Fibroblast of lung (primary cell): Measurements from ENCODE around the gene LMO4.

Experiments
- CTCF ChIP-seq, 2 donors: IDR thresholded peaks in 1 of 2; conservative IDR thresholded peaks in 1 of 2; 1 replicate in 1 of 2; 2 replicates in 1 of 2; pipeline ENCODE4 v1.5.1; 2011 to 2012; ENCODE audit warnings: low read length in 2 of 2, control low read depth in 1 of 2, inconsistent platforms in 1 of 2, low read depth in 1 of 2, mild to moderate bottlenecking in 1 of 2
- EZH2 ChIP-seq: IDR thresholded peaks from 2 replicates; pipeline ENCODE4 v1.5.1; 2012; ENCODE audit warnings: low read length, control low read depth, mild to moderate bottlenecking; ENCODE audit errors: missing control alignments

GRCh38 chr1:87389546-87389945, 60.9 kb downstream of the LMO4 start:
- TF ChIP-seq EZH2 (no peak), CTCF (conservative IDR thresholded peaks at IDR 0.05 in 1 of 2, IDR thresholded peaks at IDR 0.05 in 1 of 2; ENCODE audit: low read depth in 1 of 2, low read length in 2 of 2) (no peak)
